Body of pancreas (tissue), 4 donors: Measurements from ENCODE around the gene NTSR1. TPM values are rescaled to one million over a fixed set of nuclear protein-coding genes. Genes with fewer than 3 reads are reported as not detected.

Source experiments
- ATAC-seq: fragments of 150-250 bp; one replicate; pipeline ENCODE4 v1.9.1; 2016
- DNase-seq, 4 donors: peaks; one replicate each; pipeline ENCODE4 v3.0.0-alpha.2; 2019
- H3K27ac ChIP-seq, 4 donors: fragments of 200-600 bp; sonication (generic); 1 replicate in 3 of 4; 2 replicates in 1 of 4; pipeline versions ENCODE4 v1.5.1 to v1.6.1; 2016 to 2019; ENCODE audit warnings: mild to moderate bottlenecking in 1 of 4, mixed read lengths in 1 of 4, moderate library complexity in 1 of 4
- H3K27me3 ChIP-seq, 2 donors: fragments of 200-600 bp; sonication (generic); one replicate each; pipeline ENCODE4 v1.6.0; 2016; ENCODE audit warnings: mild to moderate bottlenecking in 1 of 2
- H3K36me3 ChIP-seq, 2 donors: fragments of 200-600 bp; sonication (generic); replicated peaks in 1 of 2; 2 replicates each; pipeline ENCODE4 v1.5.1; 2016; ENCODE audit warnings: low read depth in 2 of 2; ENCODE audit not compliant: insufficient read depth in 1 of 2
- H3K4me1 ChIP-seq: fragments of 200-600 bp; sonication (generic); one replicate; pipeline ENCODE4 v1.6.0; 2016
- H3K4me3 ChIP-seq, 2 donors: fragments of 200-600 bp; sonication (generic); 1 replicate in 1 of 2; 2 replicates in 1 of 2; pipeline ENCODE4 v1.5.1; 2016 to 2019
- H3K9me3 ChIP-seq, 3 donors: fragments of 200-600 bp; sonication (generic); 1 replicate in 2 of 3; 2 replicates in 1 of 3; pipeline ENCODE4 v1.5.1; 2016
- CTCF ChIP-seq, 7 experiments: fragments of 450-650 bp in 4 of 7; fragments of 200-600 bp in 3 of 7; sonication (generic) in 3 of 7; IDR thresholded peaks; one replicate each; pipeline ENCODE4 v1.5.1; 2016 to 2019; ENCODE audit warnings: antibody characterized with exemption in 7 of 7
- POLR2A ChIP-seq, 3 donors: fragments of 450-650 bp; IDR thresholded peaks; one replicate each; pipeline ENCODE4 v1.6.1; 2016; ENCODE audit warnings: antibody characterized with exemption in 3 of 3, mild to moderate bottlenecking in 2 of 3
- WGBS, 2 donors: methylation state at CpG; one replicate each; pipeline ENCODE4 v1.1.5; 2017; 5-methylcytosine and 5-hydroxymethylcytosine counted together
- intact Hi-C: fragments of 100-400 bp; cut with DNase I; formaldehyde crosslinking; loops from one replicate; pipeline ENCODE4 v1.15.1; 2023
- total RNA-seq, 2 donors: library from RNA; depleted of rRNA; stranded (reverse); fragments of >200 nt; gene quantifications; one replicate each; pipeline ENCODE4 v1.1.0, GENCODE V29; 2016

The NTSR1 gene
- total RNA-seq, 2 donors from 2014 or later, result not detected

GRCh38 chr20:62717933-62718332 is 9.3 kb downstream of the NTSR1 start:
- TF ChIP-seq POLR2A (IDR thresholded peaks at IDR 0.05) (no peak), CTCF (IDR thresholded peaks at IDR 0.05) (no peak)
- intact Hi-C loops, result no loop called here
- 45 to 55% methylated on average over 18 of the region's 18 CpGs for WGBS, 2 donors
- Histone ChIP-seq H3K4me1 (no peaks in the 10 kb centered on the region), H3K27me3 (no peaks in the 10 kb centered on the region), H3K9me3 (peaks cover 0 to 7% (median 0%) of the 10 kb centered on the region in 3 donors), H3K27ac (no peak overlapping the region), H3K4me3 (no peak overlapping the region), H3K36me3 (no peaks in the 10 kb centered on the region)
- no peak for DNase-seq
- ATAC-seq, result no peak

GRCh38 chr20:62718546-62718945 is 9.9 kb downstream of the NTSR1 start:
- 43 to 62% methylated on average over 11 to 12 of the region's 12 CpGs for WGBS, 2 donors
- no peak overlapping the region for H3K4me3 ChIP-seq
- ATAC-seq (no peak), DNase-seq (no peak)
- H3K4me1 ChIP-seq, result peaks cover 6% of the 10 kb centered on the region
- H3K27ac ChIP-seq, result no peak overlapping the region
- H3K27me3 ChIP-seq, result no peaks in the 10 kb centered on the region
- TF ChIP-seq POLR2A (IDR thresholded peaks at IDR 0.05) (no peak), CTCF (IDR thresholded peaks at IDR 0.05) (no peak)
- peaks cover 0 to 7% (median 0%) of the 10 kb centered on the region in 3 donors for H3K9me3 ChIP-seq
- no peaks in the 10 kb centered on the region for H3K36me3 ChIP-seq
- intact Hi-C loops, result no loop called here

- WGBS, 2 donors, result 66 to 70% methylated on average over 12 of the region's 12 CpGs
- DNase-seq, result no peak
- intact Hi-C loops, result no loop called here
- H3K4me1 ChIP-seq, result peaks cover 9% of the 10 kb centered on the region
- no peaks in the 10 kb centered on the region for H3K27me3 ChIP-seq
- no peaks in the 10 kb centered on the region for H3K36me3 ChIP-seq
- H3K4me3 ChIP-seq, result no peak overlapping the region
- no peak for TF ChIP-seq POLR2A (IDR thresholded peaks at IDR 0.05)
- no peak for TF ChIP-seq CTCF (IDR thresholded peaks at IDR 0.05)
- ATAC-seq, result no peak
- H3K27ac ChIP-seq, result no peak overlapping the region
- H3K9me3 ChIP-seq, result peaks cover 0 to 7% (median 0%) of the 10 kb centered on the region in 3 donors
These were observed 10.8 kb downstream of the NTSR1 start for GRCh38 chr20:62719250-62719935.

GRCh38 chr20:62721511-62722370 is 13.1 kb downstream of the NTSR1 start:
- H3K27me3 ChIP-seq, result no peaks in the 10 kb centered on the region
- no peak overlapping the region for H3K27ac ChIP-seq
- H3K4me3 ChIP-seq, result no peak overlapping the region
- no peak for TF ChIP-seq POLR2A (IDR thresholded peaks at IDR 0.05)
- DNase-seq (no peak), ATAC-seq (no peak)
- peaks cover 9% of the 10 kb centered on the region for H3K4me1 ChIP-seq
- 60 to 70% methylated on average over 7 of the region's 7 CpGs for WGBS, 2 donors
- intact Hi-C loops, result no loop called here
- H3K9me3 ChIP-seq, result peaks cover 0 to 7% (median 0%) of the 10 kb centered on the region in 3 donors
- no peaks in the 10 kb centered on the region for H3K36me3 ChIP-seq

DNA sequence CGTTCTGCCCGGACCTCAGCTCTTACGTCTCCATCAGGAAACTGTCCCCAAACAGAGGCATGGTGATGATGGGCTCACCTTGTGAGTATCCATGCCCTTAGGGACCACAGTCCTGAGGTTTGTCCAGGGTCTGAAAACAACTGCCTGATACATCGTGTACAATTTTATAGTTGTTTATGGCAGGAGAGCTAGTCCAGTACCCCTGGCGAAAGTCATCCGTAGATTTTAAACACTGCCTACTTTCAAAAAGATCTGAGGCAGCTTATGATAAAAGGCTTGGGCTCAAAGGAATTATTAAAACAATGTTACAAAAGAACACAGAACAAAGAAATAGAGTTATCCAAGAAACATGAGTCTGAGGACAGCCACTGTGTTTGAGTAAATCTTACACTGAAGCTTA is 14.0 kb downstream of the NTSR1 start:
- no peaks in the 10 kb centered on the region for H3K36me3 ChIP-seq
- peak overlapping the region in 1 of 4 donors; percentile 9 for H3K27ac ChIP-seq
- no peaks in the 10 kb centered on the region for H3K27me3 ChIP-seq
- H3K4me1 ChIP-seq, result peaks cover 9% of the 10 kb centered on the region
- DNase-seq (no peak), ATAC-seq (no peak)
- no peak overlapping the region for H3K4me3 ChIP-seq
- TF ChIP-seq POLR2A (IDR thresholded peaks at IDR 0.05), result no peak
- no peak for TF ChIP-seq CTCF (IDR thresholded peaks at IDR 0.05)
- 65 to 75% methylated on average over 6 of the region's 6 CpGs for WGBS, 2 donors
- intact Hi-C loops, result no loop called here
- H3K9me3 ChIP-seq, result peaks cover 0 to 7% (median 0%) of the 10 kb centered on the region in 3 donors
